Activated gamma-delta T cell treated with anti-CD3 and anti-CD28 coated beads, Interleukin-2, amount 50 U/mL, for 16 hours (primary cell): Measurements from ENCODE around the gene HIRA.
"Not testable (repeated sequence)": the region's sequence is repeated elsewhere in the genome, so short reads cannot be mapped to it uniquely, and the experiment has no call there.

Source experiments
- DNase-seq: peaks from one replicate; pipeline ENCODE4 v3.0.0-alpha.2; 2020; ENCODE audit warnings: low read depth

HIRA gene

DNA sequence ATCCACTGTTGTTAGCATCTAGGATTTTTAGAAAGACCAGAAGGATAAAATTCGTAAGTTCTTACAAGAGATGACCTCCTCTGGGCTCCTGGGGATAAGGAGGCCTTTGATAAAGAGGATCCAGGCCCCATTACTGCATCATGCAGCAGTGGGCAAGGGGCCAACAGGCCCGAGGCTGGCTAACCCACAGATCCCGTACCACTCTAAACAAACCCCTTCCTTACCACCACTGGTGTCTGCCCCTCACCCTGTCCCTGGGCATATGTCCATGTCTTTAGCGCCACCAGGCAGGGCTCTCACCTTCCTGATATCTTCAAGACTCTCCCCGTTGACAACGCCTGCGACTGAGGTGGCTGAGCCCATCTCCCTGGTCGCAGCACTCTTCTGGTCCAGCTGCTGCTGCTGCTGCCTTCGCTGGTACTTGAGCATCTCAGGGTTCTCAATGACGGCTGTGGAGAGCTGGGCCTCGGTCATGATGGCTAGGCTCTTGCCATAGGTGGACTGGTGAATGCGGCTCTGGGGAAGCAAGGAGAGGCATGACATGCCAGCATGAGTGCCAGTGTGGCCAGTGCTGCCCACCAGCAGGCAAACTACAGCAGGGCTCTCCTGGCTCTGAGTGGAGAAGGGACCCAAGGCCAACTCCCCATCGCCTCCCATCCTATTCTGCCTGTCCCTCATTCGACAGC lies 46.2 kb downstream of the HIRA start:
- no peak for DNase-seq

DNA sequence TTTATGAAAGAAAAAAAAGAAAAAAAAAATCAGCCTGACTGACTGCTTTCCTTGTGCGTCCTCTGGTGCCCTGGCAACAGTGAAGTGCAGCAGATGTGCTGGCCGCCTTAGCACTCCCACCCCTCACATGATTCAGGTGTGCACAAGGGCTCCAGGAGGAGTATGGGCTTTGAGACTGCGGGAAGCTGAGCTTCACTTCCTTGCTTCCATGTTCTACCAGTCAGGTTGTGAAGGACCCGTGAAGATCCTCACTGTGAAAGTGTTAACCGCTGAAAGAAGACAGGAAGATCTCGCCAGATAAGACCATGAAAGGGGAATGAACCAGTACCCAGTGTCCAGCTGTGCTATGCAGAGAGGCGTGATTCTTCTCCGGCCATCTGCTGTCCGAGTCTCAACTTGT lies 48.2 kb downstream of the HIRA start:
- no peak for DNase-seq

DNA sequence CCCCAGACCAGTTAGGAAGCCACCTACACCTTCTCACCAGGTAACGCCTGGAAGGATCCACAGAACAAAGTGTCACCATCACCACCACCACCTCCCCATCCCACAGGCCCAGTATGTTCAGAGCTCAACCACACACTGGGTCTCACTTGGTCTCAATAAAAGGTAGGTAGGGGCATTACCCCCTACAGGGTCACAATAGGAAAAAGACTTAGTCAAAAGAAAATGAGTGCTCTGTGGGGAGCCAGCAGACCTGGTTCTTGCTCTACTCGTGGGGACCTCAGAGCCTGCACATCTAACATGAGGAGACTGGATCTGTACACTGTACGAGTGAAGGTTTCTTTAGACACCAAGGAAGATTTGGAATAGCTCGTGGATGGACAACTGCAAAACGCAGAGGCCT lies 49.3 kb downstream of the HIRA start:
- no peak for DNase-seq

DNA sequence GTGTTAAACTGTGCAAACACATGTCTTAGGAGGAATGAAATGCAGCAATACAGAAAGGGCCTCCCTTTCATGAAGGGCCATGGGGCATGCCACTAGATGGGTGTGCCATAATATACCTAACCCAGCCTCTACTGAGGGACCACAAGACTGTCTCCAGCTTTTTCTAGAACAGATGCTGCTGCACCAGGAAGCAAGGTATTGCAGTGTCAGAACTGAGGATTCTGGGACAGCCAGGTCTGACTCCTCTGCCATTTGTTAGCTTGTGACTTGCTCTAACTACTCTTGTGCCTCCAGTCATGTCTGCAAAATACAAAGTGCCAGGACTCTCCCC lies 53.2 kb downstream of the HIRA start:
- no peak for DNase-seq

DNA sequence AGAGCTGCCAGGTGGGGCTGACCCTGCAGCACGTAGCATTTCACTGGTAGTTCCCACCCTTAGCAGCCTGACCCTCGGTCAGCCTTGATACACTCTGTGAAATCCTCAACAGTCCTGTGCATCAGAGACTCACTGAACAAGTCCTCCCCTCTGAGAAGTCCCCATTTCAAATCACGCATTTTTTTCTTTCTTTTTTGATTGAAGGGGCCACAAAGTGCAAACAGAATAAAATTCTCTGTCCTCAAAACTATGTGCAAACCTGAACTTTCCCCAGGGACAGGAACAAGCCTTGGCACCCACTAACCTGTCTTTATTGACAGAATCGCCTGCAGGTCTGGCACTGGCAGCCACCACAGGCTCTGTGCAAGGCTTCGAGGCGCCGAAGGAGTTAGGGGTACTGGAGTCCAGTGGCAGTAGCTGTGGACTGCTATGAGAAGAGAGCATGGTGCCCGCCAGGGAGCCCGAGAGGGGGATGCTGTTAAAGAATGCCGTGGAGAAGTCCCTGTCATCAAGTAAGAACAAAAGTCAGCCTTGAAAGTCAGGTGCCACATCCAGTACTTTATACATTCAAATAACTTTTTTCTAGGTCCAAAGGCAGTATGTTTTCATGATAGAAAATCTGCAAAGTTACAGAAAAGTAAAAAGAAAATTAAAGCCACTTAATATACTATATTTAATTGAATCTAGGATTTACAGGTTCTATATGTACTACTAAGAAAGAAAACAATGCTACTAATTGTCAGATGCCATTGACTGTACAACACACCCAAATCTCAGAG lies 53.8 kb downstream of the HIRA start:
- DNase-seq: no peak

DNA sequence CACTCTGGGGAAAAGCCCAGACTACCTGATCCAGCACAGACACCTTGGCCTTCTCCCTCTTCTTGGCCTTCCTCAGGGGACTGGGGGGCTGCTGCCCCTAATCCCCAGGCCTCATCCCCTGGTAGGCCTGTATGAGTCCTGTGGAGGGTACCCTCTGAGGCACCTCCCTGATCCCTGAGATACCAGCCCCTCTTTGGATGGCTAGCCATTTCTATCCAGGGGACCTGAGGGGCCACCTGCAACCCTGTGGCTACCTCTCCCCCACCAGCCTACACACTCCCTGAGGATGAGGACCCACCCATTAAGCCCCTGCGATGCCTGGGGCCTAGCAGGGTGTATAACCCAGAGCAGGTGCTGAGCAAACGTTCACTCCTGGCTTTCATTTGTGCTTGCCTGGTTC lies 54.6 kb downstream of the HIRA start:
- no peak for DNase-seq

DNA sequence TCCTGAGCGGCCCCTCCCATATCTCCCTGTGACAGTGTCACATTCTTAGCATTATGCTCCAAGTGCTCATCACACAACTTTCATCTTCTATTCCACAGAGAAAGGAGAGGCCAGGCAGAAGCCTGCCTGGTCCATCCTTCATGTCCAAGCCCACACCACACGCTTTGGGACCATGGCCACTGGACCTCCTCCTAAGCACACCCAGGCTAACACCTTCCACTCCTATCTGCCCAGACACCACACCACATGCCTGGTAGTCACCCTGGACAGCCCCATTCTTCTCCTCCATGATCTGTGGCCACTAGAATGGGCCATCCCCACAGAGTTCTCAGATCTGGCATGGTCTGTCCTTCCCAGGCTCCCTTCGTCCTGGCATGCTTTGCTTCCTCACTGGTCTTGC lies 55.3 kb downstream of the HIRA start:
- no peak for DNase-seq

DNA sequence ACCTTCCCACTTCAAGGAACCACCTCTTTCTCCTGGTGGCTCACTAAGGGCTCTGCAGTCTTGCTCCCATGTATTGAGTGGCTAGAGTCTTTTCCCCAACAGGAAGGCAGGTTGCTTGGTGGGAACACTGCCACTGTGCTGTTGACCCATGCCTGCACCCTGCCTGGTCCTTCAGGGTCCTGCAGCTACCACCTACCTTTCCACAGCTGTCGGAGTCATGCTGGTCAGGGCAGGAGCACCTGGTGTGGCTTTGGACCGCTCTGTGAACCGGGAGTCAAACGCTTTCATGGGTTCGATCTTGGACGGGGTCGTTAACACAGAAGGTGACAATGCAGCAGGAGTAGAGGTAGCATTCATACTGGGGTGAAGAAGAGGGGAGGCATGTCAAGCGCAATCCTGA lies 56.1 kb downstream of the HIRA start:
- DNase-seq: no peak

DNA sequence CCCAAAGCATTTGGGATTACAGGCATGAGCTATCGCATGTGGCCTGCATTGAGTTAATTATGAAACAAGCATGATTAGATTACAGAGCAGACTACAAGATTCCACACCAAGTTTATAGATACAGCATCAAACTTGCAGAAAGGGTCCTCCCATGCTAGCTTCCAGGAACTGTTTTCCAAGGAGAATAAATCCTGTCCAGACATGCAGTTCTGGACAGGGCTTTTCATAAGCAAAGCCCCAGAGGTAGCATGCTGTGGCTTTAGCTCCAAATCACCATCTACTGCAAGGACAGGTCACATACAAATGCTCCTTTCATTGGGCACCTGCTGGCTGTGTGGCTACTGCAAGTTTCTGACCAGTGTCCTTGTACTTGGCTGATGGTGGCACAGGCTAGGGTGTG lies 57.1 kb downstream of the HIRA start:
- no peak for DNase-seq

DNA sequence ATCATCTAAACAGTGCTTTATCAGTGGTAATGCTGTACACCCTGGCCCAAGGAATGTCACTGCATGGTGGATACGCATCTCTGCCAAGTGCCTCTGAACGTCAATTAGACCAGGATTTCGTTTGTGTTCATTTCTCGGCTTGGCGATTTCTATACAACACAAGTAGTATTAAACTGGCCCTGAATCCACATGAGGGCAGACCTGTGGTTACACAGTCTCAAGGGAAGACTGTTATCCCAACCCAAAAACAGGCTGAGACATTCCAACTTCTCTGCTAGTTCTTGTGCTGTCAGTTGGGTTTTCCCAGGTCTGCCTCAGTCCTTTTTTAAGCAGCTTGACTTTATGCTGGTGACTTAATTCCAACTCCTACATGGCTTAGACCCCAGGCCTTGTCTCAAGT lies 58.1 kb downstream of the HIRA start:
- no peak for DNase-seq

DNA sequence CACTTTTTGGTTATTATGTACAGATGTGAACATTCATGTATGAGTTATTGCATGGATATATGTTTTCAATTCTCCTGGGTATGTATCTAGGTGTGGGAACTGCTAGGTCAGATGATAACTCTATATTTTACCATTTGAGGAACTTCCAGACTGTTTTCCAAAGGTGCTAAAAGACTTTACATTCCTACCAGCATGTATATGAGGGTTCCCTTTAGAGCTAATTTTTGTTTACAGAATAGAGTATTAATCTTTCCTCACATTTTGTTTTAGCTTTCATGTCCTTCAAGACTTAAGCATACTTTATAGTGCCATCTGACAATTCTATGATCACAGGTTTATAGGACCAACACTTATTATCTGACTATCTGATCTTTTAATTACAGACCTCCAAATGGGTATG lies 59.6 kb downstream of the HIRA start:
- no peak for DNase-seq

DNA sequence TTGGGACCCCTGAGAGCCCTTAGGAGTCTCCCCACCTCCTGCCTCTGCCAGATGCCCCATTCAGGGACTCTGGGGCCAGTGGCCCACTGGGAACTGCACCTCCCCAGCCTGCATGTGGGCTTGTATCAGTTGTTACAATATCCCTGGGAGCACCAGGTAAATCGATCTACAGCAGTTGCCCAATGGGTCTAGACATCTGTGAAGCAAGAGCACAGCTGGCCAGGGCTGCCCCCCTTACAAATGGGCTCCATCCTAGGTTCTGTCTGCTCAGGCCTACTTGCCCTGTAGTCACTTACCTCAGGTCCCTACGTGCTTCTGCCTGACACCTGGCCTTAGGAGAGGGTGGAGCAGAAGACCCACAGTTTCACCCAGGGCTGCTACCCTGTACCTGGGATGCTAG lies 62.7 kb downstream of the HIRA start:
- DNase-seq: no peak

DNA sequence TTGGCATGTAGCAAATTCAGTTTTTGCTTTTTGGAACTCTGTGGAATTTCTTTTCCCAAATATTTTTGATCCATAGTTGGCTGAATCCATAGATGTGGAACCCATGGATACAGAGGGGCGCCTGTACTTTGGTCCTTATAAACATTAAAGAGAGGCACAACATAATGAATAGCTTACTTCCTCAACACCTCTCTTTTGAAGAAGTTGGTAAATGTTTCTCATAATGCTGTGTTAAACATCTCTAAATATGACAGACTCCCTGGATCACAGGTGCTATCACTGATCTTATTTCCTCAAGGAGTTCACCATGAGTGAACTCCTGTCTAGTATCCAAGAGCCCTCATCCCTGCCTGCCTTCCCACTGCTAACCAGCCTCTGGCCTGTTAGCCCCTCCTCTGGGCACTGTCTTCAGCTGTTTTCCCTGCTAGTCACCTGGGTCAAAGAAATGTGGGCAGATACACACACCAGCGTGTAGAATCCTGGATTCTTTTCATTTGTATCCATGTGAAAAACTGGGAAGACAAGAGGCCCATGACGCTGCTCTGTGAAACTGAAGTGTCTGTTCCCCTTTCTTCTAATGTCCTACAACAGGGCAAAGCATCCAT lies 63.7 kb downstream of the HIRA start:
- no peak for DNase-seq

DNA sequence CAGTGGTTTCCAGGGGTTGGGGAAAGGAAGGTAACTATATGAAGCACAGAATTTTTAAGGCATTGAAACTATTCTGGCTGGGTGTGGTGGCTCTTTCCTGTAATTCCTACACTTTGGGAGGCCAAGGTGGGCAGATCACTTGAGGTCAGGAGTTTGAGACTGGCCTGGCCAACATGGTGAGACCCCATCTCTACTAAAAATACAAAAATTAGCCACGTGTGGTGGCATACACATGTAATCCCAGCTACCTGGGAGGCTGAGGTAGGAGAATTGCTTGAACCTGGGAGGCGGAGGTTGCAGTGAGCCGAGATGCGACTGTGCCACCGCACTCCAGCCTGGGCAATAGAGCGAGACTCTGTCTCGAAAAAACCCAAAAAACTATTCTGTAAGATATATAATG lies 68.0 kb downstream of the HIRA start:
- DNase-seq: not testable (repeated sequence)

DNA sequence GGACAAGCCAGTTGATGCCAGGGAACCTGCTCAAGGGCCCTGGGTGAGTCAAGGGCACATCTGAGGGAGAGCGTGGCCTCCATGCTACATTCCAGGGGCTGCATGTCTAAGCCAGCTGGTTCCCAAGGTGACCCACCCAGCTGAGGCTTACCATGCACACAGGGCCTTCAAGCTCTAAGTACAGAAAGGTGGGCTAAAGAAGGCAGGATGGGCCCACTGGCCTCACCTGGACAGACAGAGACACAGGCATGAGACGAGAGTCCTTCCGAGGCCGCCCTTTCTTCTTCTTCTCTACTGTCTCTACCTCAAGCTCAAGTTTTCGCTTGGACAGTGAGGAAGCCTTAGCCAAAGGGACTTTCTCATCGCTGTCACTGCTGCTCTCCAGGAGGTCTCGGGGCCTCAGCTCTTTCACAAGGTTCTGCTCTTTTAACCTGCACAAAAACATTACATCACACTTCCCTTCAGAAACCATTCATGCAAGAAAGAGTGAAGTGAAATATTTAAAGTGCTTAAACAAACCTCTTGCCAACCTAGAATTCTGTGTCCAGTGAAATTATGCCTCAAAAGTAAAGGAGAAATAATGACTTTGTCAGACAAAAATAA lies 69.9 kb downstream of the HIRA start:
- DNase-seq: no peak

DNA sequence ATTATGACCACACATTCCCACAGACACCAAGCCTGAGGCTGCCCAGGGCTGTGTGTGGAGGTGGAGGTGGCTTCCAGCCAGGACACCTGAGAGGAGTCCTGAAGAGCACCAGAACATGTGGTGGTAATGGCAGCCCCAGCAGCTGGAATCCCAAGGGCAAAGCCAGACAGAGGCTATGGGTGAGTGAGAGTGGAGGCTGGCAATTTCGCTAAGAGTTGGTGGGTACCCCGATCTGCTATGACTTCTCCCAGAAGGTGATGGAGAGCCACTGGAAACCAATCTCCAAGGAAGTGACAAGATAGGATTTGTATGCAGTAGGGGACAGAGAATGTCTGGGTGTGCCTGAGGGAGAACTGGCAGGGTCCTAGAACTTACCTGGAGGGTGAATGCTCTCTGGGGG lies 70.7 kb downstream of the HIRA start:
- DNase-seq: no peak

DNA sequence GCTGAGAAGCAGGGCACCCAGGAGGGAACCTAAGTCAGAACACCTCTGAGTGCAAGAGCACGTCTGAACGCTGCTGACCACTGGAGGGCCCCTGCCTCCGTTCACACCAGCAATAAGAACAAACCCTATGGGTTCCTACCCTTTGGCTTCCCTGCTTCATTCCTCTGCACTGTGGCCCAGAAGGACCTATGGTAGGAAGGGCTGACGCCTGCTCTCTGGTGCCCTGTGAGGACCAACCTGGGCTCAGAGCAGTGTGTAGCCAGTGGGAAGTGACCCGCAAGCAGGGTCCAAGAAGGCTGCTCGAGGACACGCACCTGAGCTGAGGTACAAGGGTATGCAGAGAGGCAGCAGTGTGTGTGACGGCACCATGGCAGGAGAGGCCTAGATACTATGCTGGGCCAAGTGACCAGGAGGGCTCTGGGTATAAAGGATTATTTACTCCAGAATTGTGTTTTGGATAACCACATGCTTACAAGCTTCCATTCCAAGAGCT lies 71.2 kb downstream of the HIRA start:
- no peak for DNase-seq

DNA sequence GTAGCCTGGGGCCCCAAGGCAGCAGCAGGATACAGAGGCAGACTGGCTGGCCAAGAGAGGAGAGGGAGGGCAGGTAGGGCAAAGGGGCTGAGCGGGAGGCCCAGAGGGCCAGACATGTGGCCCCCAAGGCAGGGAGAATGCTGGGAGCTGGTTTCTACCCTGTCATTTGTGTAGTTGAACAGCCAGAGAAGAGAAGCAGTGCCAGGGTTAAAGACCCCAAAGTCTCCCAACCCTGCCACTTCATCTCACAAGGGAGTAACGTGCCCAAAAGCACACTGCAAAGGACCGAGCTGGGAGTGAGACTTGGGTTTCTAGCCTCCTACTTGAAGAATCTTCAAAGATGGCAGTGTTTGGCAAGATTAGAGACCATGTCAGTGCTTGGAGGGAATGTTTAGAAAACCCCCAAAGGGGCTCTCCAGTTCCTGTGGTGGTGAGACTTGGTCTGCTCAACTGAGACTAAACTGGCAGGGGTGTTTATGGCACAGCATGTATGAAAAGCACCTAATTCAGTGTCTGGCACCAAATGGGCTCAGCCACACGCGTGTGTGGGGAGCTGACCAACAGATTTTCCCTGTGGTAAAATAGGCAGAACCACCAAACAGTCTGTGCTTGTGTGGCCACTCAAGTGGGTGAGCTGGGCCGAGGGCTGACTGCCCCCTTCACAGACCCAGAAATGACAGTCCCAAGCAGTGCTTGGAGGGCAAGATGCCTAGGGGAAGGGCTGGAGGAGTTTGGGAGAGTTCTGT lies 71.8 kb downstream of the HIRA start:
- no peak for DNase-seq

DNA sequence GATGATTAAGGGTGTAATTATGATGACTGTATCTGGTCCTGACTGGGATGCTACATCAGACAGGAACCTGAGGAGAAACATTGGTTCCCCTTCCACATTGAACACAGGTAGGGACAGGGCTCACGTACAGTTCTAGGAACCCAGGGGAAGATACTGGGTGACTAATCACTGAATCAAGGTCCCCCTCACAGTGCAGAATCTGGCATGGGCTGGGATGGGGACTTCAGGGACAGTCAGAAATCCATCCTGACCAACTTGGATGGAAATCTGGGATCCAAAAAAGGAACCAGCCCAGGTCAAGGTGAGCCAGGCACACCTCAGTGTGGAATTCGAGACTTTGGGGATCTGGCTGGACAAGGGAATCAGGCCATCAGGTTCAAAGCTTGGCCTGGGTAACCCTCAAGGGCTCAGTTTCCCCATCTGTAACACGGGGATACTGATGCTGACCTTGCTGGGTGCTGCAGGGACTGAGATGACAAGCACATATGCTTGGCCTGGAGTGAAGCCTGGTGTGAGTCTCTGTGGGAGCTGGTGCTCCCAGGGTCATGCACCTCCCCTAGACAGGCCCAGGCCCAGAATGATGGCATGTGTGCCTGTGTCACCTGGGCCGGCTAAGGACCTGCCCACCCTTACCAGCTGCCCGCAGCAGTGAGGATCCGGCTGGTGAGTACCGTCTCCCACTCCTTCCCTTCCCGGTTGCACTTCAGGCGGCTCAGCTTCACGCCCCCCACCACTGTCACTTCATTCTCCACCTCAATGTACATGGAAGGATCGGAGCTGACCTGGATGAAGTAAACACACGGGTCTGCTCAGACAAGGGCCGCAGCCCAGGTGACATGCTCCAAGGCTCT lies 72.6 kb downstream of the HIRA start:
- no peak for DNase-seq

DNA sequence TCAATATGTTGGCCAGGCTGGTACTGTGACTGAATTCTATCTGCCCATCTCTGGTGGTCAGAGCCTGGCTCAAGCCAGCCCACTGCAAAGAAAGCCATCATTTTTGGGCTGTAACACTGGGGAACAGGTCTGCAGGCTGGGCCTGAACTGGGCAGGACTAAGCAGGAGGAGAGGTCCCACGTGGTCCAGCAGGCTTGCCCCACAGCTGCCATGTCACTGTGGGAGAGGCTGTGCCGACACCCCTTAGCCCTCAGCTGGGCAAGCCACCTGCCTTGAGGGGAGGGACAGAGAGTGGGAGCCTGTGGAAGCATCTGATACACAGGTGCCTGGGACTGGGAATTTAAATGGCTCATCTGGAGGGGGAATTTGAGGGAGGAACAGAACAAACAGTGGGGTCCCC lies 73.3 kb downstream of the HIRA start:
- DNase-seq: no peak
